HG02759 (cell line): ENCODE data around the gene SORBS1.

Source experiments
- ATAC-seq: cut with Tn5 transposase; IDR thresholded peaks from one replicate; pipeline ENCODE4 v1.9.1; 2021; ENCODE audit warnings: mild to moderate bottlenecking, moderate library complexity; ENCODE audit not compliant: unreplicated experiment

Gene SORBS1

GRCh38 chr10:95395947-95396449 lies 165.2 kb downstream of the SORBS1 start:
- no peak for ATAC-seq

- ATAC-seq: peak; percentile 63
Observed at GRCh38 chr10:95394161-95394880, 166.8 kb downstream of the SORBS1 start.

GRCh38 chr10:95392681-95393164 lies 168.4 kb downstream of the SORBS1 start:
- no peak for ATAC-seq

- no peak for ATAC-seq
Observed at GRCh38 chr10:95392217-95392584, 169.0 kb downstream of the SORBS1 start.

- no peak for ATAC-seq
Observed at GRCh38 chr10:95391581-95392216, 169.5 kb downstream of the SORBS1 start.

GRCh38 chr10:95391164-95391563 lies 170.0 kb downstream of the SORBS1 start:
- no peak for ATAC-seq

GRCh38 chr10:95389982-95390381 lies 171.2 kb downstream of the SORBS1 start:
- no peak for ATAC-seq

GRCh38 chr10:95389176-95389575 lies 172.0 kb downstream of the SORBS1 start:
- no peak for ATAC-seq

GRCh38 chr10:95388539-95388938 lies 172.6 kb downstream of the SORBS1 start:
- ATAC-seq: no peak

GRCh38 chr10:95388109-95388471 lies 173.1 kb downstream of the SORBS1 start:
- no peak for ATAC-seq

GRCh38 chr10:95384011-95384704 lies 177.0 kb downstream of the SORBS1 start:
- ATAC-seq: no peak

- ATAC-seq: no peak
Observed at GRCh38 chr10:95382596-95382995, 178.6 kb downstream of the SORBS1 start.

- ATAC-seq: no peak
Observed at GRCh38 chr10:95382174-95382573, 179.0 kb downstream of the SORBS1 start.

- no peak for ATAC-seq
Observed at GRCh38 chr10:95377950-95378349, 183.2 kb downstream of the SORBS1 start.

- no peak for ATAC-seq
Observed at GRCh38 chr10:95375418-95375817, 185.8 kb downstream of the SORBS1 start.

- ATAC-seq: peak; percentile 82
Observed at GRCh38 chr10:95374597-95375209, 186.5 kb downstream of the SORBS1 start.

- ATAC-seq: no peak
Observed at GRCh38 chr10:95373660-95374059, 187.5 kb downstream of the SORBS1 start.

- no peak for ATAC-seq
Observed at GRCh38 chr10:95364342-95364741, 196.8 kb downstream of the SORBS1 start.

- ATAC-seq: peak; percentile 81
Observed at GRCh38 chr10:95363303-95363912, 197.8 kb downstream of the SORBS1 start.

GRCh38 chr10:95360122-95360714 lies 201.0 kb downstream of the SORBS1 start:
- ATAC-seq: no peak
